Coronary artery (tissue), 2 donors: ENCODE results near the gene DENND2A.

Experiments used
- DNase-seq: peaks from one replicate; pipeline ENCODE4 v3.0.0-alpha.2; 2017; ENCODE audit warnings: low spot score
- H3K27ac ChIP-seq, 2 donors: fragments of 200-600 bp; sonication (generic); one replicate each; pipeline ENCODE4 v1.5.1; 2016 to 2019
- H3K4me3 ChIP-seq: fragments of 200-600 bp; sonication (generic); 2 replicates; pipeline ENCODE4 v1.5.1; 2016; ENCODE audit warnings: mild to moderate bottlenecking, moderate library complexity
- TF ChIP-seq, protein P1 (sequence below): fragments of 200-600 bp; sonication (generic); IDR thresholded peaks from one replicate; pipeline ENCODE4 v1.5.1; 2019; ENCODE audit warnings: antibody characterized with exemption

DENND2A gene

DNA sequence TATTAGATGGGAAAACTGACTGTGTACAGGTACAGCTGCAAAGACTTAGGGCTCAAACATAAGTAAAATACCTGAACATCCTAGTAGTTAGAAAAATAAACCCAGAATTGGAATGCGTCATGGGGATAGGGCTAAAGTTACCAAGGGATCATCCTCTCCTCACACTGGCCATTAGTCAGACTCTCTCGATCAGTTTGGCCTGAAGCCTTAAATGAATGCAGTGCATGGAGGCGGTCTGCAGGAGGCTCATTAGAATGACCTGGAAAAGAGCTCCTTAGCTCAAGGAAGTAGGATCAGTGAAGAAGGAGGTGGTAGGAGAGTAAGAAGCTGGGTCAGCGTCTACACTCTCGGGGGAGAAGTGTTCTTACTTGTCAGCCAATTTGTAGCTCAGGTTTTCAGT is 35.3 kb downstream of the DENND2A start:
- H3K27ac ChIP-seq: no peak overlapping the region
- no peak overlapping the region for H3K4me3 ChIP-seq
- DNase-seq: no peak
- TF ChIP-seq, protein P1, sequence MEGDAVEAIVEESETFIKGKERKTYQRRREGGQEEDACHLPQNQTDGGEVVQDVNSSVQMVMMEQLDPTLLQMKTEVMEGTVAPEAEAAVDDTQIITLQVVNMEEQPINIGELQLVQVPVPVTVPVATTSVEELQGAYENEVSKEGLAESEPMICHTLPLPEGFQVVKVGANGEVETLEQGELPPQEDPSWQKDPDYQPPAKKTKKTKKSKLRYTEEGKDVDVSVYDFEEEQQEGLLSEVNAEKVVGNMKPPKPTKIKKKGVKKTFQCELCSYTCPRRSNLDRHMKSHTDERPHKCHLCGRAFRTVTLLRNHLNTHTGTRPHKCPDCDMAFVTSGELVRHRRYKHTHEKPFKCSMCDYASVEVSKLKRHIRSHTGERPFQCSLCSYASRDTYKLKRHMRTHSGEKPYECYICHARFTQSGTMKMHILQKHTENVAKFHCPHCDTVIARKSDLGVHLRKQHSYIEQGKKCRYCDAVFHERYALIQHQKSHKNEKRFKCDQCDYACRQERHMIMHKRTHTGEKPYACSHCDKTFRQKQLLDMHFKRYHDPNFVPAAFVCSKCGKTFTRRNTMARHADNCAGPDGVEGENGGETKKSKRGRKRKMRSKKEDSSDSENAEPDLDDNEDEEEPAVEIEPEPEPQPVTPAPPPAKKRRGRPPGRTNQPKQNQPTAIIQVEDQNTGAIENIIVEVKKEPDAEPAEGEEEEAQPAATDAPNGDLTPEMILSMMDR: no peak

DNA sequence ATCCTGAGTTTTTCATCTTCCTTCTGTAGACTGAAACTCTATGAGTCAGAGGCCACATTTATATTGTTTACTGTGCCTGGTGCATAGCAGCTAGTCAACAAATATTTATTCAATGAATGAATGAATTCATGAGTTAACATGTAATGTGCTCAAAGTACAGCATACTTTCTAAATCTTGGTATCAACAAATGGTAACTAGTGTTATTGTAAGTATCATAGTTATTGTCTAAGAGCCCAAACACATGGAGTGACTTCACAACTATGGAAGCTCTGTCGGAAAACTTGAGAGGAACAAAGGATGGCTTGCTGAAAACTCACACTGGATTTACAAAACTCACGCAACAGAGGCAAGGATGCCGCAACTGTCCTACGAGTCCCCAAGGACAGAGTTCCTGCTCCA is 35.9 kb downstream of the DENND2A start:
- DNase-seq: no peak
- TF ChIP-seq, protein P1: no peak
- H3K4me3 ChIP-seq: no peak overlapping the region
- no peak overlapping the region for H3K27ac ChIP-seq

DNA sequence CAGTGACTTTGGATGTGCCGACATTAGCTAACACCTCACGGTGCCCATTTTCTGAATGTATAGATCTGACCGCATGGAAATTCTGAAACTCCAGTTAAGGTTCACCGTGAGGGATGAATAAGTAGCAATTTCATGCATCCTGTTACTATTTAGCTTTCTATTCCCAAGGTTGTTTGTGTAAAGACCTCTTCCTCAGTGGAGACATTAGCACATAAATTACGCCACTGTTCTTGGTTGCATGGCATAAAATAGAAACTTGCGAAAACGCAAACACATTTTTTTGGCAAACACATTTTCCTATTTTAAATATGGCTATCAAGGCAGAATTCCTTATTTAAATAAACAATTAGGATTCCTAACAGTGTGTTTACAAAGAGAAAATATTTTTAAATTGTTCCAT is 36.5 kb downstream of the DENND2A start:
- no peak overlapping the region for H3K27ac ChIP-seq
- TF ChIP-seq, protein P1: no peak
- no peak for DNase-seq
- no peak overlapping the region for H3K4me3 ChIP-seq

DNA sequence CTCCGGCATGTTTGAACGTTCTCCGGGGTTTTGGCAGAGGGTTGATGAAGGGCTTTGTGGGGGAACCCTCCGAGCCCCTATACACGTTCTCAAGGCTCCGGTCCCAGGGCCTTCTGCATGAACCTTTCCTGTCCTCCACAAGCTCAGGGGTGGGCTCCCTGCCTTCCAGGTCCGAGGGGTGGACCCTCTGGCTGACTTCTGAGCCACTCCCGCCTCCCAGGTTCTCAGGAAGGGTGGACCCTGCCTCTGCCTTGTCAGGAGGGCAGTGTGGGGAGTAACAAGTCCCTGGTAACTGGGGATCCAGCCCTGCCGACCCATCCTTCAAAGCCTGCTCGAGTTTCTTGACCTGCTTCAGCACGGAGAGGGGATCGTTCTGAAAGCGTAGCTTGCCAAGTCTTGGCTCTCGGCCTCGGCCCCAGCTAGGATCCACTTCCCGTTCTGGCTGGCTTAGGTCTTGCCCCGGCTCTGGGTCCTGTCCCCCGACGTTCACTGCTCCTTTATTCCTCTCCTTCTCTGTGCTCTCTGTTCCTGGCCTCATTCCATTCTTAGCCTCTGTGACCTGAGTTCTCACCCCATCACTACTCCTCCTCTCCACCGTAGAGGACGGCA is 38.9 kb downstream of the DENND2A start:
- H3K27ac ChIP-seq: peak overlapping the region in 1 of 2 donors; percentile 4
- DNase-seq: no peak
- TF ChIP-seq, protein P1: no peak
- H3K4me3 ChIP-seq: no peak overlapping the region

DNA sequence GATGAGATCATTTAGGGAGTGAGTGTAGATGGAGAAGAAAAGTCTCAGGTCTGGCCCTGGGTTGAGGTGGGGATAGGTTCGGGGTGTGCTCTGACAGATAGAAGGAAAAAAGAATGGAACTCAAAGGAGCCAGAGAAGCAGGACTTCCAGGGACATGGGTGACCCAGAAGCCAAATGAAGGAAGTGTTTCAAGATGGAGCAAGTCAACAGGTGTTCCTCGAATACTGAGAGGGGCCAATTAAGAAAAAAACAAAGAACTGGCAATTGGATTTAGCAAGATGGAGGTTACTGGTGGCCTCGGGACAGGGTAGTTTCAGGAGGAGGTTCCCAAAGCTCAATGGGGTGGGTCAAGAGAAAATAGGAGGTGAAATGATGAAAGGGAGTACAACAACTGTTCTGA is 40.3 kb downstream of the DENND2A start:
- TF ChIP-seq, protein P1: no peak
- no peak for DNase-seq
- Histone ChIP-seq H3K27ac (no peak overlapping the region), H3K4me3 (no peak overlapping the region)

DNA sequence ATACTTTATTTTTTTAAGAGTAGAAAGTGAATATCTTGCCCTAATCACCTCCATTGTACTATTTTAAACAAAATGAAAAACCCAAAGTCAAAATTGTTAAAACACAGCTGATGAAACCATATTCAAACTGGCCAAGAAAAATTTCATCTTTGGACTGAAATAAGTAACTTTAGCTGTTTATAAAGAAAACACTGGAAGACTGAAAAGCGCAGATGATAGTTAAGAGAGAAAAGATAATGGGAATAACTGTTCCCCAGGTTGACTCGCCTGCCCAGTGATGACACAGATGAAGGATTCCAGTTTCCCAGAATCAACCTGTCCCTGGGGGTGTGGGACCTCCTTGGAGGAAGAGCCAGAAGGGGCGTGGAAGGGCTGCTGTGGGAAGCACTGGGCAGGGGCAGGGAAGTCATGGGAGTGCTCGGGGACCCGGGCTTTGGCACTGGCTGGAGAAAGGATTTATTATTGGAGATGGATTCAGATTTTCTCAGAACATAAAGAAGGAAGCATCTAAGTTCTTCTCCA is 43.1 kb downstream of the DENND2A start:
- Histone ChIP-seq H3K27ac (peak overlapping the region in 1 of 2 donors; percentile 62), H3K4me3 (no peak overlapping the region)
- DNase-seq: no peak
- TF ChIP-seq, protein P1: no peak
